ENCODE data around the gene GRM4. TPM values are rescaled to one million over a fixed set of nuclear protein-coding genes. Genes with fewer than 3 reads are reported as not detected.

The GRM4 gene
- total RNA-seq, 1 experiment from 2014 or later, result 0.41 TPM

DNA sequence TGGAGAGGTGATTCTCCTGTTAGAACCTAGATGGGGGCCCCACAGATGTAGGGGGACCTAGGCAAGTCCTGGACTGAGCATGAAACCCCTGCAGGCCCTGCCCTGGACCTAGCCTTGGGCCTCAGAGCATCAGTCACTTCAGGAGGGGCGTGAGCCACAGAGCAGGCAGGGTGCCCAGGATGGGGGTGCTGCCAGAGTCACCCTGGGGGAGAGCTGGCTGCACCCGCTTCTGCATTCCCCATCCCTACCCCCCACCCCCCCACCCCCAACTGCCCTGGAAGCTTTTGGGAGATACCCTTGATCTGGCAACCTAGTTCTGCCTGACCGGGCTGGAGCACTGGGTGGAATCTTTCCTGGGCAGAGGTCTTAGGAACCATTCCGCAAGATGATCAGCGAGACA lies 125.6 kb downstream of the GRM4 start:
- H3K4me1 ChIP-seq (ENCODE audit: insufficient read depth, low read length, poor library complexity, severe bottlenecking), result no peaks in the 10 kb centered on the region
- H3K9me3 ChIP-seq (ENCODE audit: low read depth, low read length, poor library complexity, severe bottlenecking), result no peaks in the 10 kb centered on the region
- TF ChIP-seq, protein P1, sequence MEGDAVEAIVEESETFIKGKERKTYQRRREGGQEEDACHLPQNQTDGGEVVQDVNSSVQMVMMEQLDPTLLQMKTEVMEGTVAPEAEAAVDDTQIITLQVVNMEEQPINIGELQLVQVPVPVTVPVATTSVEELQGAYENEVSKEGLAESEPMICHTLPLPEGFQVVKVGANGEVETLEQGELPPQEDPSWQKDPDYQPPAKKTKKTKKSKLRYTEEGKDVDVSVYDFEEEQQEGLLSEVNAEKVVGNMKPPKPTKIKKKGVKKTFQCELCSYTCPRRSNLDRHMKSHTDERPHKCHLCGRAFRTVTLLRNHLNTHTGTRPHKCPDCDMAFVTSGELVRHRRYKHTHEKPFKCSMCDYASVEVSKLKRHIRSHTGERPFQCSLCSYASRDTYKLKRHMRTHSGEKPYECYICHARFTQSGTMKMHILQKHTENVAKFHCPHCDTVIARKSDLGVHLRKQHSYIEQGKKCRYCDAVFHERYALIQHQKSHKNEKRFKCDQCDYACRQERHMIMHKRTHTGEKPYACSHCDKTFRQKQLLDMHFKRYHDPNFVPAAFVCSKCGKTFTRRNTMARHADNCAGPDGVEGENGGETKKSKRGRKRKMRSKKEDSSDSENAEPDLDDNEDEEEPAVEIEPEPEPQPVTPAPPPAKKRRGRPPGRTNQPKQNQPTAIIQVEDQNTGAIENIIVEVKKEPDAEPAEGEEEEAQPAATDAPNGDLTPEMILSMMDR (conservative IDR thresholded peaks at IDR 0.05; ENCODE audit: low read depth, low read length), result no peak
- TF ChIP-seq EZH2 (IDR thresholded peaks at IDR 0.05; ENCODE audit: borderline replicate concordance, low read depth, low read length, poor library complexity, severe bottlenecking), result no peak
- H3K27me3 ChIP-seq (replicated peaks; ENCODE audit: insufficient read depth, low read depth, low read length, poor library complexity), result no peaks in the 10 kb centered on the region
- no peak for DNase-seq (ENCODE audit: low spot score)
- POLR2A ChIA-PET (ENCODE audit: low non-redundant PET), result no interaction called here
- H3K36me3 ChIP-seq (ENCODE audit: insufficient read depth, low read length, poor library complexity, severe bottlenecking), result no peaks in the 10 kb centered on the region
- CTCF ChIA-PET, result no interaction called here
- H3K27ac ChIP-seq (ENCODE audit: low read depth, low read length, poor library complexity, severe bottlenecking), result no peak overlapping the region
- intact Hi-C loops (cut with micrococcal nuclease; ENCODE audit: unreplicated experiment), result loop anchor here (10.0 kb wide), 1 partner anchor 175 kb away; no protein-coding TSS in a partner anchor
- no peak overlapping the region for H3K4me3 ChIP-seq (ENCODE audit: low read depth, low read length, poor library complexity, severe bottlenecking)
- no TSS peak for BruUV-seq (replicated peaks)

DNA sequence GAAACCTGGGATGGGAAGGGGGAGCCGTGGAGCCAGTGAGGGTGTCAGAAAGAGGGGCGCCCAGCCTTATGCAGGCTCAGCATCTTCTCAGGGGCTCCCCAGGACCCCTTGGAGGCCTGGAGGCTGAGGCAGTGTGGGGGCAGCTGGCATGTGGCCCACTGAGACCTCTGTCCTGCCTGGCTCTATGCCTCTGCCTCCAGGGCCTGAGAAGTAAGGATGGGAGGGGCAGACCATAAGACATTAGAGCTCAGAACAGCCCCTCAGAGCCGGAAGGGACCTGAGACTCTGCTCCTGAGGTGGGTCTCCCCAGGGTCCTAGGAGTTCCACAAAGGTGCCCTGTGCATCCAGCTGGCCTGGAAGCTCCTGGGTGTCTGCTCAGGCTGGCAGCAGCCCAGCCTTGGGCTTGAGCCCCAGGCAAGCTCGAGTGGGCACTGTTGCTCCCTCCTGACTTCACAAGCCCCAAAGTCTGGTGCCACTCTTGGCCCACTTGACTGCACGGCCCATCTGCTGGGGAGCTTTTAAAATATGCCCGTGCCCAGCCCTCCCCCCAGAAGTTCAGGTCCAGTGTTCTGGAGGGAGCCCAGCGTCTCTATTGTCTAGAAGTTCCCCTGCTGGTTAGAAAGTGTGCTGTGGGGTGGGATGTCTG lies 126.8 kb downstream of the GRM4 start:
- DNase-seq (ENCODE audit: low spot score), result no peak
- Histone ChIP-seq H3K9me3 (ENCODE audit: low read depth, low read length, poor library complexity, severe bottlenecking) (no peaks in the 10 kb centered on the region), H3K27me3 (replicated peaks; ENCODE audit: insufficient read depth, low read depth, low read length, poor library complexity) (no peaks in the 10 kb centered on the region), H3K4me3 (ENCODE audit: low read depth, low read length, poor library complexity, severe bottlenecking) (no peak overlapping the region), H3K27ac (ENCODE audit: low read depth, low read length, poor library complexity, severe bottlenecking) (no peak overlapping the region), H3K4me1 (ENCODE audit: insufficient read depth, low read length, poor library complexity, severe bottlenecking) (no peaks in the 10 kb centered on the region), H3K36me3 (ENCODE audit: insufficient read depth, low read length, poor library complexity, severe bottlenecking) (no peaks in the 10 kb centered on the region)
- ChIA-PET POLR2A (ENCODE audit: low non-redundant PET) (no interaction called here), CTCF (no interaction called here)
- intact Hi-C loops (cut with micrococcal nuclease; ENCODE audit: unreplicated experiment), result no loop called here
- no TSS peak for BruUV-seq (replicated peaks)
- no peak for TF ChIP-seq EZH2 (IDR thresholded peaks at IDR 0.05; ENCODE audit: borderline replicate concordance, low read depth, low read length, poor library complexity, severe bottlenecking)

DNA sequence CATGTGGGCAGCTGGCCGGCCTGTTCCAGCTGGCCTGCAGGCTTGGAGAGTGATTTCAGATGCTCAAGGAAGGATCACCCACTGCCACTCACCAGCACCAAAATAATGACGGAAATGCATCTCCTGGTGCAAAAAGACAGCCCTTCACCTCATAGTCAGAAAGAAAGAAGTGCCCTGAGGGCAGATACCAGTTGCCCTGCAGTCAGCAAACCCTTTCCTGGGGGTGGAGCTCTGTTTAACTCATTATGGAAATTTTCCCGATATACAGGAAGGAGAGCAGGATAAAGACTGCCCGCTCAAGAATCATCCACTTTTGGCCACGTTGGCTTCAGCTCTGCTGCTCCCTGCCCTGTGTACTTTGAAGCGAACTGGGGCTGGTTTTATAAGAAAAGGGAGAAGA lies 127.9 kb downstream of the GRM4 start:
- no peaks in the 10 kb centered on the region for H3K4me1 ChIP-seq (ENCODE audit: insufficient read depth, low read length, poor library complexity, severe bottlenecking)
- H3K9me3 ChIP-seq (ENCODE audit: low read depth, low read length, poor library complexity, severe bottlenecking), result no peaks in the 10 kb centered on the region
- H3K36me3 ChIP-seq (ENCODE audit: insufficient read depth, low read length, poor library complexity, severe bottlenecking), result no peaks in the 10 kb centered on the region
- ChIA-PET CTCF (no interaction called here), POLR2A (ENCODE audit: low non-redundant PET) (no interaction called here)
- no peaks in the 10 kb centered on the region for H3K27me3 ChIP-seq (replicated peaks; ENCODE audit: insufficient read depth, low read depth, low read length, poor library complexity)
- no peak overlapping the region for H3K4me3 ChIP-seq (ENCODE audit: low read depth, low read length, poor library complexity, severe bottlenecking)
- DNase-seq (ENCODE audit: low spot score), result no peak
- BruUV-seq (replicated peaks), result no TSS peak
- TF ChIP-seq, protein P1 (conservative IDR thresholded peaks at IDR 0.05; ENCODE audit: low read depth, low read length), result no peak
- no peak for TF ChIP-seq EZH2 (IDR thresholded peaks at IDR 0.05; ENCODE audit: borderline replicate concordance, low read depth, low read length, poor library complexity, severe bottlenecking)
- intact Hi-C loops (cut with micrococcal nuclease; ENCODE audit: unreplicated experiment), result no loop called here
- no peak overlapping the region for H3K27ac ChIP-seq (ENCODE audit: low read depth, low read length, poor library complexity, severe bottlenecking)
